ENCODE measurements around the gene KIR2DL4.
"Not testable (repeated sequence)": the region's sequence is repeated elsewhere in the genome, so short reads cannot be mapped to it uniquely, and the experiment has no call there.

KIR2DL4 gene

DNA sequence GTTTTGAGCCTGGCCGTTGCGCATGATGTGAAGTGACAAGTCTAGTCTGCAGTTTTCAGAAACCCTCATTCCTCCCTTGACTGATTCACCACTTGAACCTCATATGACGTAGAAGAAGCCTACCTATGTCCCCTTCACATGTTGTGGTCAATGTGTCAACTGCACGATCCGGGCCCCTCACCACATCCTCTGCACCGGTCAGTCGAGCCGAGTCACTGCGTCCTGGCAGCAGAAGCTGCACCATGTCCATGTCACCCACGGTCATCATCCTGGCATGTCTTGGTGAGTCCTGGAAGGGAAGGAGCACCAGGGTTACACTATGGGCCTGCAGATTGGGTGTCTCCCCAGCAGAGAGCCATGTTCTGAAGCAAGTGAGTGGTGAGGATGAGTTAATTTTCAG, at the start of gene KIR2DL4:
Gene KIR2DL4, plus strand, starts transcription at position 201 of the 400 bp plus-strand sequence. Its CDS starts 42 bp downstream, at position 243.
- DNase-seq: no peak

DNA sequence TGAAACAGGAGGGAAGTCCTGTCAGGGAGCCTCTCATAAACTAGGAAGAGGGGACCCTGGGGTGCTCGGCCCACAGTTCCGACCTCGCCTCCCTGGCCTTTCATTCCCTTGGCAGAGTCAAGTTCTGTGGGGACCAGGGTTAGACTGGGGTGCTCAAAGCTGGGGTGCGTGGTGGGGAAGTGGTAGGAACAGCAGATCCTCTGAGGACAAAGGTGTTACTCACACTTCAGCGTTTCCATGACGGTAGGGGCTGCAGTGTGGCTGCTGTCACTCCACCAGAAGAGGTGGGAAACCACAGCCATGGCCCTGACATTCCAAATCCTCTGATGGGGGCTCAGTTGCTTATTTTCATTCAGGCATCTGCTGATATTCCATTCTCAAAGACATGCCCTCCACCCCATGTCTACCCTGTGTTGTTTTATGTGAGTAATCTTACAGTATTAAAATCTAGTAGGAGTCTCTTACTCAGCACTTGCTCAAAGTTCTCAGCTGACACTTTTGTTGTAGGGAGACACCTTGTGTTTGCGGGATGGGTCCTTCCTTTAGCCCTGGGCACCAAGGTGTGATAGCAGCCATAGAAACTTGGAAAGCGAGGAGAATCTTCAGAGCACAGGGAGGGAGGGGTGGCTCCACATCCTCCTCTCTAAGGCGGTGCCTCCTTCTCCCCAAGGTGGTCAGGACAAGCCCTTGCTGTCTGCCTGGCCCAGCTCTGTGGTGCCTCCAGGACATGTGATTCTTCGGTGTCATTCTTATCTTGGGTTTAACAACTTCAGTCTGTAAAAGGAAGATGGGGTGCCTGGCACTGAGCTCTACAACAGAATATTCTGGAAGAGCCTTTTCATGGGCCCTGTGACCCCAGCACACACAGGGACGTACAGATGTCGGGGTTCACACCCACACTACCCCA, 47.0 kb upstream of the KIR2DL4 start:
- DNase-seq: not testable (repeated sequence)

DNA sequence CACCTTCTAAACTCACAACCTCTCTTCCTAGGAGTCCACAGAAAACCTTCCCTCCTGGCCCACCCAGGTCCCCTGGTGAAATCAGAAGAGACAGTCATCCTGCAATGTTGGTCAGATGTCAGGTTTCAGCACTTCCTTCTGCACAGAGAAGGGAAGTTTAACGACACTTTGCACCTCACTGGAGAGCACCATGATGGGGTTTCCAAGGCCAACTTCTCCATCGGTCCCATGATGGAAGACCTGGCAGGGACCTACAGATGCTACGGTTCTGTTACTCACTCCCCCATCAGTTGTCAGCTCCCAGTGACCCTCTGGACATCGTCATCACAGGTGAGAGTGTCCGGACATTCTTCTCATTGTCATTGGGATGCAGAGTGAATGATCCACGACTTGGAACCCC, 44.8 kb upstream of the KIR2DL4 start:
- not testable (repeated sequence) for DNase-seq

- not testable (repeated sequence) for DNase-seq
These were observed 39.2 kb upstream of the KIR2DL4 start for GRCh38 chr19:54764219-54764618.

DNA sequence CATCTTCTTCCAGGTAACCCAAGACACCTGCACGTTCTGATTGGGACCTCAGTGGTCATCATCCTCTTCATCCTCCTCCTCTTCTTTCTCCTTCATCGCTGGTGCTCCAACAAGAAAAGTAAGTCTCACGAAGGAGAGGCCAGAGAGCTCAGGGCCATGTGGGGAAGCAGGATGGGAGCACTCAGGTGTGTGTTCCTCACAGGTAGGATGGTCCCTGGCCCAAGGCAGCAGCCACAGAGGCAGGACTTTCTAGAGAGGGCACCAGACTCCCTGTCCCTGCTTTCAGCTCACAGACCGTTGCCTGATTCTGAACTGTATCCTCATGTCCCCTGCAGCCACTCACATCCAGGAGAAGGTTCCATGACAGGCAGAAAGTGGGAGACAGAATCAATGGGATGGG, 36.9 kb upstream of the KIR2DL4 start:
- DNase-seq: not testable (repeated sequence)

DNA sequence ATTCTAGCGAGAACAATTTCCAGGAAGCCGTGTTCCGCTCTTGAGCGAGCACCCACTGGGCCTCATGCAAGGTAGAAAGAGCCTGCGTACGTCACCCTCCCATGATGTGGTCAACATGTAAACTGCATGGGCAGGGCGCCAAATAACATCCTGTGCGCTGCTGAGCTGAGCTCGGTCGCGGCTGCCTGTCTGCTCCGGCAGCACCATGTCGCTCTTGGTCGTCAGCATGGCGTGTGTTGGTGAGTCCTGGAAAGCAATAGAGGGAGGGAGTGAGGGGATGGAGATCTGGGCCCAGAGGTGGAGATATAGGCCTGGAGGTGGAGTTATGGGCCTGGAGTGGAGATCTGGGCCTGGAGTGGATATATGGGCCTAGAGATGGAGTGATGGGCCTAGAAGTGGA, 33.8 kb upstream of the KIR2DL4 start, which contains the start of gene KIR2DL1:
Gene KIR2DL1, plus strand, starts transcription at position 148 of the 400 bp plus-strand sequence. Its CDS starts 58 bp downstream, at position 206.
- DNase-seq: not testable (repeated sequence)

- DNase-seq: not testable (repeated sequence)
These were observed 32.9 kb upstream of the KIR2DL4 start for GRCh38 chr19:54770511-54770910.

DNA sequence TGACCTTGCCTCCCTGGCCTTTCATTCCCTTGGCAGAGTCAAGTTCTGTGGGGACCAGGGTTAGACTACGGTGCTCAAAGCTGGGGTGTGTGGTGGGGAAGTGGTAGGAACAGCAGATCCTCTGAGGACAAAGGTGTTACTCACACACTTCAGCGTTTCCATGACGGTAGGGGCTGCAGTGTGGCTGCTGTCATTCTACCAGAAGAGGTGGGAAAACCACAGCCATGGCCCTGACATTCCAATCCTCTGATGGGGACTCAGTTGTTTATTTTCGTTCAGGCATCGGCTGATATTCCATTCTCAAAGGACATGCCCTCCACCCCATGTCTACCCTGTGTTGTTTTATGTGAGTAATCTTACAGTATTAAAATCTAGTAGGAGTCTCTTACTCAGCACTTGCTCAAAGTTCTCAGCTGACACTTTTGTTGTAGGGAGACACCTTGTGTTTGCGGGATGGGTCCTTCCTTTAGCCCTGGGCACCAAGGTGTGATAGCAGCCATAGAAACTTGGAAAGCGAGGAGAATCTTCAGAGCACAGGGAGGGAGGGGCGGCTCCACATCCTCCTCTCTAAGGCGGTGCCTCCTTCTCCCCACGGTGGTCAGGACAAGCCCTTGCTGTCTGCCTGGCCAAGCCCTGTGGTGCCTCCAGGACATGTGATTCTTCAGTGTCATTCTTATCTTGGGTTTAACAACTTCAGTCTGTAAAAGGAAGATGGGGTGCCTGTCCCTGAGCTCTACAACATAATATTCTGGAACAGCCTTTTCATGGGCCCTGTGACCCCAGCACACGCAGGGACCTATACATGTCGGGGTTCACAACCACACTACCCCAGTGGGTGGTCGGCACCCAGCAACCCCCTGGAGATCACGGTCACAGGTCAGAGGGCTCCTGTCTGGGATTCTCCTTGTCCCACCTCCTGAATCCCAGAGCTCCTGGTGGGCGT, 32.1 kb upstream of the KIR2DL4 start:
- not testable (repeated sequence) for DNase-seq

DNA sequence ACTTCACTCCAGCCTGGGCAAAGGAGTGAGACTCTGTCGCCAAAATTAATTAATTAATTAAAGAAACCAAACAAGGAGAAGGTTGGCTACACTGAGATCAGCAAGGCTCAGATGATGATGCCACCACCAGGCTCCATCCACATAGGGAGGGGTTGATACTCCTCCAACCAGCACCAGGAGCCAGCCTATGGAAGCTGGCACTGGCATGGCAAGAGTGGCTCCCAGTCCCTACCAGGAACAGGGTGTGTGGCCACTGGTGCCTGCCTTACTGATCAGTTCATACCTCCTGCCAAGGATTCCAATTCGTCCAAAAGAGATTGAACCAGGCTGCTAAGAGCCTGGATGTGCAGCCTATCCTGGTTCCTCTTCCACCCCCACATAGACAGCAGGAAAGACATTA, 30.7 kb upstream of the KIR2DL4 start:
- DNase-seq: not testable (repeated sequence)

- not testable (repeated sequence) for DNase-seq
These were observed 28.2 kb upstream of the KIR2DL4 start for GRCh38 chr19:54775095-54775815.

DNA sequence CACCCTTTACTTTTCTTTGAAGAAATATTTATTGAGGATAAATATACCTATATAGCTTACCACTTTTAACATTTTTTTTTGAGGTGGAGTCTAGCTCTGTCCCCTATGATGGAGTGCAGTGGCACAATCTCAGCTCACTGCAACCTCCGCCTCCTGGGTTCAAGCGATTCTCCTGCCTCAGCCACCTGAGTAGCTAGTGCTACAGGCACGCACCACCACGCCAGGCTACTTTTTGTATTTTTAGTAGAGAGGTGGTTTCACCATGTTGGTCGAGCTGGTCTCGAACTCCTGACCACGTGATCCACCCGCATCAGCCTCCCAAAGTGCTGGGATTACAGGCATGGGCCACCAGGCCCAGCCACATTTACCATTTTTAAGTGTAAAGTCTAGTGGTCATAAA, 27.6 kb upstream of the KIR2DL4 start:
- DNase-seq: not testable (repeated sequence)

GRCh38 chr19:54777851-54778250, 25.6 kb upstream of the KIR2DL4 start:
- DNase-seq: not testable (repeated sequence)

DNA sequence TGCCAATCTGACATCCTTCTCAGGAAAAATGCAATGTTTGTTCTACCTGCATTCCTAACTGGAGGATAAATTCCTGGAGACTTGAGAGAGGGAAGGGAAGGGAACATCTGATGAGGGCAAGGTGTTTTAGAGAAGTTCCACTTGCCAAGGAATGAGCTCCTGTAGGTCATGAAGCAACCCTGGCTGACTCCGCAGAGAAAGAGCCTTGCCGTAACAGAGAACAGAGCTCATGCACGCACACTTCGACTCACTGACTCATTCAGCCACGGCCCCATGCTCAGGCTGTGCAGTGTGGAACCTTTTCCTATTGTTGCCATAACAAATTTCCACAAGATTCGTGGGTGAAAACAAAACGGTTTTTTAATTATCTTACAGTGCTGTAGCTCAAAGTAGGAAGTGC, 24.5 kb upstream of the KIR2DL4 start:
- not testable (repeated sequence) for DNase-seq

GRCh38 chr19:54782916-54783315, 20.5 kb upstream of the KIR2DL4 start:
- not testable (repeated sequence) for DNase-seq

DNA sequence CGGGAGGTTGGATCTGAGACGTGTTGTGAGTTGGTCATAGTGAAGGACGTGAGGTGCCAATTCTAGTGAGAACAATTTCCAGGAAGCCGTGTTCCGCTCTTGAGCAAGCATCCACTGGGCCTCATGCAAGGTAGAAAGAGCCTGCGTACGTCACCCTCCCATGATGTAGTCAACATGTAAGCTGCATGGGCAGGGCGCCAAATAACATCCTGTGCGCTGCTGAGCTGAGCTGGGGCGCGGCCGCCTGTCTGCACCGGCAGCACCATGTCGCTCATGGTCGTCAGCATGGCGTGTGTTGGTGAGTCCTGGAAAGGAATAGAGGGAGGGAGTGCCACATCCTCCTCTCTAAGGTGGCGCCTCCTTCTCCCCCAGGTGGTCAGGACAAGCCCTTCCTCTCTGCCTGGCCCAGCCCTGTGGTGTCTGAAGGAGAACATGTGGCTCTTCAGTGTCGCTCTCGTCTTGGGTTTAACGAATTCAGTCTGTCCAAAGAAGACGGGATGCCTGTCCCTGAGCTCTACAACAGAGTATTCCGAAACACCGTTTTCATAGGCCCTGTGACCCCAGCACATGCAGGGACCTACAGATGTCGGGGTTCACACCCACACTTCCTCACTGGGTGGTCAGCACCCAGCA, 17.2 kb upstream of the KIR2DL4 start:
- DNase-seq: not testable (repeated sequence)

DNA sequence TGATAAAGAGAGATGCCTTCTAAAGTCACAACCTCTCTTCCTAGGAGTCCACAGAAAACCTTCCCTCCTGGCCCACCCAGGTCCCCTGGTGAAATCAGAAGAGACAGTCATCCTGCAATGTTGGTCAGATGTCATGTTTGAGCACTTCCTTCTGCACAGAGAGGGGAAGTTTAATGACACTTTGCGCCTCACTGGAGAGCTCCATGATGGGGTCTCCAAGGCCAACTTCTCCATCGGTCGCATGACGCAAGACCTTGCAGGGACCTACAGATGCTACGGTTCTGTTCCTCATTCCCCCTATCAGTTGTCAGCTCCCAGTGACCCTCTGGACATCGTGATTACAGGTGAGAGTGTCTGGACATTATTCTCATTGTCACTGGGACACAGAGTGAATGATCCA, 15.3 kb upstream of the KIR2DL4 start:
- not testable (repeated sequence) for DNase-seq

GRCh38 chr19:54790711-54791110, 12.7 kb upstream of the KIR2DL4 start:
- no peak for DNase-seq

DNA sequence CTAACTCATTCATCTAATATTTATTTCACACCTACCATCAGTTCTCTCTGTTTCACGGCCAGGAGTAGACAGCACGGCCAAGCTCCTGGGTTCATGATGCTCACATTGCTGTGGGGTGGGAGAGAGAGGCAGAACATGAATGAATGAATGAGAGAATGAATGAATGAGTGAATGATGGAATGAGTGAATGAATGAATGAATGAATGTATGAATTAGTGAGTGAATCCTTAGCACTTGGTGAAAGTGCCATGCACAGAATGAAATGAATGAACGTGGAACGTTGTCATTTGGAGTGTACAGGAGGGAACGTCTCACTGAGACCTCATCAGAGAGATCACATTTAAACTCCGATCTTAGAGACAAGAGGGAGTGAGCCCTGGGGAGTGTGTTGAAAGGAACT, 11.9 kb upstream of the KIR2DL4 start:
- no peak for DNase-seq

- no peak for DNase-seq
These were observed 10.6 kb upstream of the KIR2DL4 start for GRCh38 chr19:54792814-54793213.

DNA sequence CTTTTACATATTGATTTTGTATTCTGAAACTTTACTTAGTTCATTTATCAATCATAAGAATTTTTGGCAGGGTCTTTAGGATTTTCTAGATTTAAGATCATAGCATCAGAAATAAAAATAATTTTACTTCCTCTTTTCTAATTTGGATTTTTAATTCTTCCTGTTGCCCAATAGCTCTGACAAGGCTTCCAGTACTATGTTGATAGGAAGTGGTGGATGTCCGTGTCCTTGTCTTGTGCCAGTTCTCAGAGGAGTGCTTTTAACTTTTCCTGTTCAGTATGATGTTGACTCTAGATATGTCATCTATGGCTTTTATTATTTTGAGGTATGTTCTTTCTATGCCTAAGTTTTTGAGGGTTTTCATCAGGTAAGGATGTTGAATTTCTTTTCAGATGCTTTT, 7.7 kb upstream of the KIR2DL4 start:
- no peak for DNase-seq

GRCh38 chr19:54804101-54804500, 691 bp downstream of the KIR2DL4 start:
- DNase-seq: no peak

Measured in amygdala (tissue), 56 donors.